GM23338 (cell line): ENCODE results near the gene TMEM273. TPM values are rescaled to one million over a fixed set of nuclear protein-coding genes. Genes with fewer than 3 reads are reported as not detected.

Experiments
- ATAC-seq: fragments of 200-7000 bp; cut with Tn5 transposase; 3 replicates; pipeline ENCODE4 v1.9.1; 2020
- DNase-seq: peaks from one replicate; pipeline ENCODE4 v3.0.0-alpha.2; 2015; ENCODE audit warnings: low spot score
- H2AFZ ChIP-seq: fragments of 200-600 bp; sonication (generic); 2 replicates; pipeline ENCODE4 v1.8.0; 2016; ENCODE audit warnings: antibody characterized with exemption, mild to moderate bottlenecking, moderate library complexity
- H3F3A ChIP-seq: fragments of 200-600 bp; sonication (generic); replicated peaks from 2 replicates; pipeline ENCODE4 v1.8.0; 2017; ENCODE audit warnings: antibody characterized with exemption, mixed run types, low read depth
- H3K27ac ChIP-seq: fragments of 200-600 bp; sonication (generic); 2 replicates; pipeline ENCODE4 v1.6.1; 2016; ENCODE audit warnings: low read depth
- H3K27me3 ChIP-seq: fragments of 200-600 bp; sonication (generic); 2 replicates; pipeline ENCODE4 v1.8.0; 2016; ENCODE audit warnings: mild to moderate bottlenecking, mixed run types, moderate library complexity; ENCODE audit not compliant: insufficient read depth
- H3K36me3 ChIP-seq: fragments of 200-600 bp; sonication (generic); 2 replicates; pipeline ENCODE4 v1.8.0; 2016; ENCODE audit warnings: mild to moderate bottlenecking; ENCODE audit not compliant: insufficient read depth
- H3K4me1 ChIP-seq: fragments of 200-600 bp; sonication (generic); 2 replicates; pipeline ENCODE4 v1.8.0; 2016; ENCODE audit warnings: mild to moderate bottlenecking, moderate library complexity; ENCODE audit not compliant: insufficient read depth
- H3K4me2 ChIP-seq: fragments of 200-600 bp; sonication (generic); 2 replicates; pipeline ENCODE4 v1.7.1; 2017; ENCODE audit warnings: mixed run types
- H3K4me3 ChIP-seq: fragments of 200-600 bp; sonication (generic); 2 replicates; pipeline ENCODE4 v1.6.1; 2016; ENCODE audit warnings: mixed run types
- H3K79me2 ChIP-seq: fragments of 200-600 bp; sonication (generic); replicated peaks from 2 replicates; pipeline ENCODE4 v1.8.0; 2017; ENCODE audit warnings: mild to moderate bottlenecking; ENCODE audit not compliant: insufficient read depth
- H3K9me2 ChIP-seq: fragments of 200-600 bp; sonication (generic); 2 replicates; pipeline ENCODE4 v1.8.0; 2017; ENCODE audit not compliant: insufficient read depth
- H4K20me1 ChIP-seq: fragments of 200-600 bp; sonication (generic); replicated peaks from 2 replicates; pipeline ENCODE4 v1.8.0; 2017; ENCODE audit warnings: mild to moderate bottlenecking; ENCODE audit not compliant: insufficient read depth
- H3K27ac Mint-ChIP-seq: 2 replicates; pipeline ENCODE4 v1.8.0; 2020; ENCODE audit warnings: inconsistent platforms, mild to moderate bottlenecking, moderate library complexity, mixed read lengths
- H3K27me3 Mint-ChIP-seq: 3 replicates; pipeline ENCODE4 v1.8.0; 2022; ENCODE audit warnings: low read depth, mild to moderate bottlenecking, moderate library complexity, mixed read lengths, inconsistent platforms; ENCODE audit not compliant: insufficient read depth, poor library complexity
- H3K36me3 Mint-ChIP-seq: 3 replicates; pipeline ENCODE4 v1.8.0; 2021; ENCODE audit warnings: low read depth, mild to moderate bottlenecking, inconsistent platforms, moderate library complexity, mixed read lengths
- H3K4me1 Mint-ChIP-seq: 3 replicates; pipeline ENCODE4 v1.8.0; 2020; ENCODE audit warnings: mild to moderate bottlenecking, inconsistent platforms, mixed read lengths
- H3K4me3 Mint-ChIP-seq: 3 replicates; pipeline ENCODE4 v1.8.0; 2021; ENCODE audit warnings: moderate library complexity, mild to moderate bottlenecking, inconsistent platforms, mixed read lengths
- H3K9me3 Mint-ChIP-seq: 3 replicates; pipeline ENCODE4 v1.8.0; 2020; ENCODE audit warnings: moderate library complexity, mild to moderate bottlenecking, inconsistent platforms, mixed read lengths
- CREB1 ChIP-seq: fragments of 250-450 bp; sonication (Bioruptor Pico); IDR thresholded peaks from 2 replicates; pipeline ENCODE4 v1.5.0; 2020; ENCODE audit warnings: low read depth, mild to moderate bottlenecking, moderate library complexity
- ETS1 ChIP-seq: IDR thresholded peaks from 2 replicates; pipeline ENCODE4 v1.6.1; 2016; ENCODE audit warnings: antibody characterized with exemption
- EZH2 ChIP-seq: fragments of 200-600 bp; sonication (generic); IDR thresholded peaks from one replicate; pipeline ENCODE4 v1.8.0; 2017; ENCODE audit warnings: antibody characterized with exemption, mild to moderate bottlenecking, low read depth; ENCODE audit not compliant: unreplicated experiment
- EZH2phosphoT487 ChIP-seq: fragments of 200-600 bp; sonication (generic); IDR thresholded peaks from one replicate; pipeline ENCODE4 v1.8.1; 2018; ENCODE audit warnings: antibody characterized with exemption; ENCODE audit not compliant: unreplicated experiment
- JUNB ChIP-seq: IDR thresholded peaks from one replicate; pipeline ENCODE4 v1.6.1; 2016; ENCODE audit warnings: antibody characterized with exemption; ENCODE audit not compliant: unreplicated experiment
- NANOG ChIP-seq: IDR thresholded peaks from 2 replicates; pipeline ENCODE4 v1.6.1; 2016; ENCODE audit warnings: antibody characterized with exemption, borderline replicate concordance
- POLR2AphosphoS5 ChIP-seq: IDR thresholded peaks from 2 replicates; pipeline ENCODE4 v1.6.1; 2016; ENCODE audit warnings: antibody characterized with exemption, low read depth
- REST ChIP-seq: IDR thresholded peaks from one replicate; pipeline ENCODE4 v1.6.1; 2018; ENCODE audit warnings: antibody characterized with exemption; ENCODE audit not compliant: unreplicated experiment
- STAT1 ChIP-seq: IDR thresholded peaks from one replicate; pipeline ENCODE4 v1.6.1; 2016; ENCODE audit warnings: antibody characterized with exemption; ENCODE audit not compliant: unreplicated experiment
- ZNF114 ChIP-seq: fragments of 250-450 bp; sonication (Bioruptor Pico); IDR thresholded peaks from 2 replicates; pipeline ENCODE4 v1.5.0; 2020; ENCODE audit warnings: mild to moderate bottlenecking, moderate library complexity
- ZNF331 ChIP-seq: fragments of 250-450 bp; sonication (Bioruptor Pico); IDR thresholded peaks from 2 replicates; pipeline ENCODE4 v1.5.0; 2020; ENCODE audit warnings: low read depth, mild to moderate bottlenecking, moderate library complexity
- polyA plus RNA-seq: library from polyadenylated mRNA; unstranded; fragments of >200 nt; fragmentation: Nextera tagmentation; extraction: Ambion mirVana; gene quantifications from 2 replicates; pipeline ENCODE4 v1.2.1, GENCODE V29; 2016
- total RNA-seq: library from RNA; depleted of rRNA; stranded (reverse); fragments of >200 nt; shearing (Covaris generic); gene quantifications from 2 replicates; pipeline ENCODE4 v1.2.3, GENCODE V29; 2014
- TF ChIP-seq, protein P1 (sequence below): fragments of 250-450 bp; sonication (Bioruptor Pico); IDR thresholded peaks from 2 replicates; pipeline ENCODE4 v1.5.0; 2020; ENCODE audit warnings: mild to moderate bottlenecking, moderate library complexity
- TF ChIP-seq, protein P2 (sequence below), 2 experiments: fragments of 200-600 bp in 1 of 2; sonication (generic) in 1 of 2; conservative IDR thresholded peaks; 2 replicates each; pipeline versions ENCODE4 v1.5.1 to v1.6.1; 2016 to 2017; ENCODE audit warnings: antibody characterized with exemption in 2 of 2, low read depth in 2 of 2, mild to moderate bottlenecking in 2 of 2, moderate library complexity in 1 of 2

TMEM273 gene
- total and polyA plus RNA-seq, 2 experiments from 2014 or later: not detected

GRCh38 chr10:49225218-49225876 lies 37.2 kb upstream of the TMEM273 start:
- H3K9me2 ChIP-seq: no peaks in the 10 kb centered on the region
- Mint-ChIP-seq H3K9me3 (no peaks in the 10 kb centered on the region), H3K36me3 (no peaks in the 10 kb centered on the region; the same call in 2 of the 3 replicates), H3K27ac (0 out of 2 replicates have a peak overlapping the region, but pooled peaks have one; percentile 13), H3K4me1 (no peaks in the 10 kb centered on the region), H3K27me3 (peaks cover 3% of the 10 kb centered on the region), H3K4me3 (no peak overlapping the region)
- no peaks in the 10 kb centered on the region for H3K27me3 ChIP-seq
- no peak overlapping the region for H2AFZ ChIP-seq
- no peaks in the 10 kb centered on the region for H3K4me1 ChIP-seq
- no peak for TF ChIP-seq REST
- no peak for TF ChIP-seq STAT1
- no peak for TF ChIP-seq EZH2phosphoT487
- TF ChIP-seq ETS1: no peak
- no peak for TF ChIP-seq EZH2
- TF ChIP-seq ZNF331: no peak
- TF ChIP-seq, protein P1, sequence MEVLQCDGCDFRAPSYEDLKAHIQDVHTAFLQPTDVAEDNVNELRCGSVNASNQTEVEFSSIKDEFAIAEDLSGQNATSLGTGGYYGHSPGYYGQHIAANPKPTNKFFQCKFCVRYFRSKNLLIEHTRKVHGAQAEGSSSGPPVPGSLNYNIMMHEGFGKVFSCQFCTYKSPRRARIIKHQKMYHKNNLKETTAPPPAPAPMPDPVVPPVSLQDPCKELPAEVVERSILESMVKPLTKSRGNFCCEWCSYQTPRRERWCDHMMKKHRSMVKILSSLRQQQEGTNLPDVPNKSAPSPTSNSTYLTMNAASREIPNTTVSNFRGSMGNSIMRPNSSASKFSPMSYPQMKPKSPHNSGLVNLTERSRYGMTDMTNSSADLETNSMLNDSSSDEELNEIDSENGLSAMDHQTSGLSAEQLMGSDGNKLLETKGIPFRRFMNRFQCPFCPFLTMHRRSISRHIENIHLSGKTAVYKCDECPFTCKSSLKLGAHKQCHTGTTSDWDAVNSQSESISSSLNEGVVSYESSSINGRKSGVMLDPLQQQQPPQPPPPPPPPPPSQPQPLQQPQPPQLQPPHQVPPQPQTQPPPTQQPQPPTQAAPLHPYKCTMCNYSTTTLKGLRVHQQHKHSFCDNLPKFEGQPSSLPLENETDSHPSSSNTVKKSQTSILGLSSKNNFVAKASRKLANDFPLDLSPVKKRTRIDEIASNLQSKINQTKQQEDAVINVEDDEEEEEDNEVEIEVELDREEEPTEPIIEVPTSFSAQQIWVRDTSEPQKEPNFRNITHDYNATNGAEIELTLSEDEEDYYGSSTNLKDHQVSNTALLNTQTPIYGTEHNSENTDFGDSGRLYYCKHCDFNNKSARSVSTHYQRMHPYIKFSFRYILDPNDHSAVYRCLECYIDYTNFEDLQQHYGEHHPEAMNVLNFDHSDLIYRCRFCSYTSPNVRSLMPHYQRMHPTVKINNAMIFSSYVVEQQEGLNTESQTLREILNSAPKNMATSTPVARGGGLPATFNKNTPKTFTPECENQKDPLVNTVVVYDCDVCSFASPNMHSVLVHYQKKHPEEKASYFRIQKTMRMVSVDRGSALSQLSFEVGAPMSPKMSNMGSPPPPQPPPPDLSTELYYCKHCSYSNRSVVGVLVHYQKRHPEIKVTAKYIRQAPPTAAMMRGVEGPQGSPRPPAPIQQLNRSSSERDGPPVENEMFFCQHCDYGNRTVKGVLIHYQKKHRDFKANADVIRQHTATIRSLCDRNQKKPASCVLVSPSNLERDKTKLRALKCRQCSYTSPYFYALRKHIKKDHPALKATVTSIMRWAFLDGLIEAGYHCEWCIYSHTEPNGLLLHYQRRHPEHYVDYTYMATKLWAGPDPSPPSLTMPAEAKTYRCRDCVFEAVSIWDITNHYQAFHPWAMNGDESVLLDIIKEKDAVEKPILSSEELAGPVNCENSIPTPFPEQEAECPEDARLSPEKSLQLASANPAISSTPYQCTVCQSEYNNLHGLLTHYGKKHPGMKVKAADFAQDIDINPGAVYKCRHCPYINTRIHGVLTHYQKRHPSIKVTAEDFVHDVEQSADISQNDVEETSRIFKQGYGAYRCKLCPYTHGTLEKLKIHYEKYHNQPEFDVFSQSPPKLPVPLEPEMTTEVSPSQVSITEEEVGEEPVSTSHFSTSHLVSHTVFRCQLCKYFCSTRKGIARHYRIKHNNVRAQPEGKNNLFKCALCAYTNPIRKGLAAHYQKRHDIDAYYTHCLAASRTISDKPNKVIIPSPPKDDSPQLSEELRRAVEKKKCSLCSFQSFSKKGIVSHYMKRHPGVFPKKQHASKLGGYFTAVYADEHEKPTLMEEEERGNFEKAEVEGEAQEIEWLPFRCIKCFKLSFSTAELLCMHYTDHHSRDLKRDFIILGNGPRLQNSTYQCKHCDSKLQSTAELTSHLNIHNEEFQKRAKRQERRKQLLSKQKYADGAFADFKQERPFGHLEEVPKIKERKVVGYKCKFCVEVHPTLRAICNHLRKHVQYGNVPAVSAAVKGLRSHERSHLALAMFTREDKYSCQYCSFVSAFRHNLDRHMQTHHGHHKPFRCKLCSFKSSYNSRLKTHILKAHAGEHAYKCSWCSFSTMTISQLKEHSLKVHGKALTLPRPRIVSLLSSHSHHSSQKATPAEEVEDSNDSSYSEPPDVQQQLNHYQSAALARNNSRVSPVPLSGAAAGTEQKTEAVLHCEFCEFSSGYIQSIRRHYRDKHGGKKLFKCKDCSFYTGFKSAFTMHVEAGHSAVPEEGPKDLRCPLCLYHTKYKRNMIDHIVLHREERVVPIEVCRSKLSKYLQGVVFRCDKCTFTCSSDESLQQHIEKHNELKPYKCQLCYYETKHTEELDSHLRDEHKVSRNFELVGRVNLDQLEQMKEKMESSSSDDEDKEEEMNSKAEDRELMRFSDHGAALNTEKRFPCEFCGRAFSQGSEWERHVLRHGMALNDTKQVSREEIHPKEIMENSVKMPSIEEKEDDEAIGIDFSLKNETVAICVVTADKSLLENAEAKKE (CRISPR knock-in tag): no peak
- no peak for TF ChIP-seq ZNF114 (CRISPR knock-in tag)
- no peak for TF ChIP-seq NANOG
- no peak for TF ChIP-seq CREB1 (CRISPR knock-in tag)
- TF ChIP-seq, protein P2, sequence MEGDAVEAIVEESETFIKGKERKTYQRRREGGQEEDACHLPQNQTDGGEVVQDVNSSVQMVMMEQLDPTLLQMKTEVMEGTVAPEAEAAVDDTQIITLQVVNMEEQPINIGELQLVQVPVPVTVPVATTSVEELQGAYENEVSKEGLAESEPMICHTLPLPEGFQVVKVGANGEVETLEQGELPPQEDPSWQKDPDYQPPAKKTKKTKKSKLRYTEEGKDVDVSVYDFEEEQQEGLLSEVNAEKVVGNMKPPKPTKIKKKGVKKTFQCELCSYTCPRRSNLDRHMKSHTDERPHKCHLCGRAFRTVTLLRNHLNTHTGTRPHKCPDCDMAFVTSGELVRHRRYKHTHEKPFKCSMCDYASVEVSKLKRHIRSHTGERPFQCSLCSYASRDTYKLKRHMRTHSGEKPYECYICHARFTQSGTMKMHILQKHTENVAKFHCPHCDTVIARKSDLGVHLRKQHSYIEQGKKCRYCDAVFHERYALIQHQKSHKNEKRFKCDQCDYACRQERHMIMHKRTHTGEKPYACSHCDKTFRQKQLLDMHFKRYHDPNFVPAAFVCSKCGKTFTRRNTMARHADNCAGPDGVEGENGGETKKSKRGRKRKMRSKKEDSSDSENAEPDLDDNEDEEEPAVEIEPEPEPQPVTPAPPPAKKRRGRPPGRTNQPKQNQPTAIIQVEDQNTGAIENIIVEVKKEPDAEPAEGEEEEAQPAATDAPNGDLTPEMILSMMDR (conservative IDR thresholded peaks at IDR 0.05; ENCODE audit: low read depth in 2 of 2): no peak
- TF ChIP-seq JUNB: no peak
- TF ChIP-seq POLR2AphosphoS5: no peak
- H3K36me3 ChIP-seq: no peaks in the 10 kb centered on the region
- H3K4me2 ChIP-seq: no peak overlapping the region
- no peak overlapping the region for H3K27ac ChIP-seq
- H3K79me2 ChIP-seq: no peaks in the 10 kb centered on the region
- H3K4me3 ChIP-seq: no peak overlapping the region
- H3F3A ChIP-seq: no peaks in the 10 kb centered on the region
- no peak for DNase-seq
- H4K20me1 ChIP-seq: no peaks in the 10 kb centered on the region
- ATAC-seq: no peak
